GM12865 (cell line): Measurements from ENCODE around the gene P2RX2.

Source experiments
- DNase-seq: peaks from one replicate; pipeline ENCODE4 v3.0.0; 2010; ENCODE audit warnings: low read depth
- H3K4me3 ChIP-seq: 2 replicates; pipeline ENCODE4 v1.5.1; 2011; ENCODE audit warnings: mild to moderate bottlenecking, low read depth, low read length, control low read depth
- CTCF ChIP-seq: IDR thresholded peaks from 2 replicates; pipeline ENCODE4 v1.5.1; 2011; ENCODE audit warnings: low read length, control low read depth, low read depth, inconsistent platforms; ENCODE audit not compliant: insufficient read depth; ENCODE audit errors: missing control alignments

Gene P2RX2

GRCh38 chr12:132624910-132625630, 6.5 kb downstream of the P2RX2 start:
- no peak overlapping the region for H3K4me3 ChIP-seq
- TF ChIP-seq CTCF, result no peak
- no peak for DNase-seq

GRCh38 chr12:132625731-132626430, 7.3 kb downstream of the P2RX2 start:
- TF ChIP-seq CTCF, result no peak
- no peak for DNase-seq
- no peak overlapping the region for H3K4me3 ChIP-seq

GRCh38 chr12:132629330-132629729, 10.8 kb downstream of the P2RX2 start:
- no peak for DNase-seq

GRCh38 chr12:132630672-132631071, 12.1 kb downstream of the P2RX2 start:
- no peak for TF ChIP-seq CTCF
- DNase-seq, result no peak
- H3K4me3 ChIP-seq, result no peak overlapping the region

More at GRCh38 chr12:132629330-132629729, 10.8 kb downstream of the P2RX2 start:
- no peak for TF ChIP-seq CTCF
- no peak overlapping the region for H3K4me3 ChIP-seq

GRCh38 chr12:132631666-132632065, 13.1 kb downstream of the P2RX2 start:
- no peak for TF ChIP-seq CTCF
- no peak for DNase-seq
- H3K4me3 ChIP-seq, result no peak overlapping the region

- DNase-seq, result no peak
- H3K4me3 ChIP-seq, result no peak overlapping the region
- TF ChIP-seq CTCF, result no peak
These were observed 14.1 kb downstream of the P2RX2 start for GRCh38 chr12:132632521-132633228.
